Neural cell (in vitro differentiated cells): ENCODE data around the gene GPNMB.

ENCODE experiments used
- EP300 ChIP-seq: fragments of 450-650 bp; conservative IDR thresholded peaks from 2 replicates; pipeline ENCODE4 v1.6.1; 2014; ENCODE audit warnings: antibody characterized with exemption, mild to moderate bottlenecking, moderate library complexity; ENCODE audit not compliant: poor library complexity, severe bottlenecking
- POLR2AphosphoS5 ChIP-seq: IDR thresholded peaks from 2 replicates; pipeline ENCODE4 v1.6.1; 2012
- SMC3 ChIP-seq: fragments of 450-650 bp; conservative IDR thresholded peaks from 2 replicates; pipeline ENCODE4 v1.6.1; 2014; ENCODE audit warnings: antibody characterized with exemption, mild to moderate bottlenecking, moderate library complexity; ENCODE audit not compliant: poor library complexity
- TAF1 ChIP-seq: IDR thresholded peaks from 2 replicates; pipeline ENCODE4 v1.6.1; 2012; ENCODE audit warnings: low read depth
- TF ChIP-seq, protein P1 (sequence below): IDR thresholded peaks from 2 replicates; pipeline ENCODE4 v1.6.1; 2012; ENCODE audit warnings: borderline replicate concordance
- TF ChIP-seq, protein P2 (sequence below): fragments of 450-650 bp; IDR thresholded peaks from 2 replicates; pipeline ENCODE4 v1.5.1; 2014; ENCODE audit warnings: antibody characterized with exemption, mild to moderate bottlenecking, moderate library complexity; ENCODE audit not compliant: poor library complexity, severe bottlenecking

DNA sequence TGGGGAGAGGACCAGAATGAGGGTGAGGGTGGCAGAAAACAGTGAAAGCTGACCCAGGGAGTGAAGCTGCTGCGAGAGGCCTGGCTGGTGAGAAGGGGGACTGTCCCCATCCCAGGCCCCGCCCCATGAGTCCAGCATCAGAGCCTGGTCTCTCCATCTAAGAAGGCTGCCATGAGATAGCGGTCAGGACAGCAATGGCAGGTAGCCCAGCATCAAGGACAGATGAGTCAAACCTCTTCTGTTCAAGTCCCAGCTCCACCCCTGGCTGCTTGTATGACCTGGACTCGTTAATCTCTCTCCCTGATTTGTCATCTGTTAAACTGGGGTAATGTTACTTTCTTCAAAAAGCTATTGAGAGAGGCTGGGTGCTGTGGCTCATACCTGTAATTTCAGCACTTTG is 22.2 kb downstream of the GPNMB start:
- TF ChIP-seq, protein P1, sequence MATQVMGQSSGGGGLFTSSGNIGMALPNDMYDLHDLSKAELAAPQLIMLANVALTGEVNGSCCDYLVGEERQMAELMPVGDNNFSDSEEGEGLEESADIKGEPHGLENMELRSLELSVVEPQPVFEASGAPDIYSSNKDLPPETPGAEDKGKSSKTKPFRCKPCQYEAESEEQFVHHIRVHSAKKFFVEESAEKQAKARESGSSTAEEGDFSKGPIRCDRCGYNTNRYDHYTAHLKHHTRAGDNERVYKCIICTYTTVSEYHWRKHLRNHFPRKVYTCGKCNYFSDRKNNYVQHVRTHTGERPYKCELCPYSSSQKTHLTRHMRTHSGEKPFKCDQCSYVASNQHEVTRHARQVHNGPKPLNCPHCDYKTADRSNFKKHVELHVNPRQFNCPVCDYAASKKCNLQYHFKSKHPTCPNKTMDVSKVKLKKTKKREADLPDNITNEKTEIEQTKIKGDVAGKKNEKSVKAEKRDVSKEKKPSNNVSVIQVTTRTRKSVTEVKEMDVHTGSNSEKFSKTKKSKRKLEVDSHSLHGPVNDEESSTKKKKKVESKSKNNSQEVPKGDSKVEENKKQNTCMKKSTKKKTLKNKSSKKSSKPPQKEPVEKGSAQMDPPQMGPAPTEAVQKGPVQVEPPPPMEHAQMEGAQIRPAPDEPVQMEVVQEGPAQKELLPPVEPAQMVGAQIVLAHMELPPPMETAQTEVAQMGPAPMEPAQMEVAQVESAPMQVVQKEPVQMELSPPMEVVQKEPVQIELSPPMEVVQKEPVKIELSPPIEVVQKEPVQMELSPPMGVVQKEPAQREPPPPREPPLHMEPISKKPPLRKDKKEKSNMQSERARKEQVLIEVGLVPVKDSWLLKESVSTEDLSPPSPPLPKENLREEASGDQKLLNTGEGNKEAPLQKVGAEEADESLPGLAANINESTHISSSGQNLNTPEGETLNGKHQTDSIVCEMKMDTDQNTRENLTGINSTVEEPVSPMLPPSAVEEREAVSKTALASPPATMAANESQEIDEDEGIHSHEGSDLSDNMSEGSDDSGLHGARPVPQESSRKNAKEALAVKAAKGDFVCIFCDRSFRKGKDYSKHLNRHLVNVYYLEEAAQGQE = no peak
- TF ChIP-seq, protein P2, sequence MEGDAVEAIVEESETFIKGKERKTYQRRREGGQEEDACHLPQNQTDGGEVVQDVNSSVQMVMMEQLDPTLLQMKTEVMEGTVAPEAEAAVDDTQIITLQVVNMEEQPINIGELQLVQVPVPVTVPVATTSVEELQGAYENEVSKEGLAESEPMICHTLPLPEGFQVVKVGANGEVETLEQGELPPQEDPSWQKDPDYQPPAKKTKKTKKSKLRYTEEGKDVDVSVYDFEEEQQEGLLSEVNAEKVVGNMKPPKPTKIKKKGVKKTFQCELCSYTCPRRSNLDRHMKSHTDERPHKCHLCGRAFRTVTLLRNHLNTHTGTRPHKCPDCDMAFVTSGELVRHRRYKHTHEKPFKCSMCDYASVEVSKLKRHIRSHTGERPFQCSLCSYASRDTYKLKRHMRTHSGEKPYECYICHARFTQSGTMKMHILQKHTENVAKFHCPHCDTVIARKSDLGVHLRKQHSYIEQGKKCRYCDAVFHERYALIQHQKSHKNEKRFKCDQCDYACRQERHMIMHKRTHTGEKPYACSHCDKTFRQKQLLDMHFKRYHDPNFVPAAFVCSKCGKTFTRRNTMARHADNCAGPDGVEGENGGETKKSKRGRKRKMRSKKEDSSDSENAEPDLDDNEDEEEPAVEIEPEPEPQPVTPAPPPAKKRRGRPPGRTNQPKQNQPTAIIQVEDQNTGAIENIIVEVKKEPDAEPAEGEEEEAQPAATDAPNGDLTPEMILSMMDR = no peak
- TF ChIP-seq EP300 (no peak), TAF1 (no peak), POLR2AphosphoS5 (no peak), SMC3 (no peak)
